Brain microvascular endothelial cell (primary cell): Measurements from ENCODE around the gene GPR162.

Source experiments
- DNase-seq: peaks from one replicate; pipeline ENCODE4 v3.0.0-alpha.2; 2020
- H3K27ac ChIP-seq: fragments of 250-450 bp; sonication (Bioruptor Pico); 2 replicates; pipeline ENCODE4 v1.5.1; 2020; ENCODE audit warnings: mild to moderate bottlenecking, moderate library complexity
- H3K27me3 ChIP-seq: fragments of 250-450 bp; sonication (Bioruptor Pico); replicated peaks from 2 replicates; pipeline ENCODE4 v1.5.1; 2020; ENCODE audit warnings: mild to moderate bottlenecking
- H3K36me3 ChIP-seq: fragments of 250-450 bp; sonication (Bioruptor Pico); replicated peaks from 2 replicates; pipeline ENCODE4 v1.5.1; 2020; ENCODE audit warnings: mild to moderate bottlenecking
- H3K4me3 ChIP-seq: 2 replicates; pipeline ENCODE4 v1.5.1; 2011; ENCODE audit warnings: low read depth, mild to moderate bottlenecking, control low read depth, low read length, moderate library complexity
- in situ Hi-C: cut with HindIII; loops from 2 replicates; pipeline ENCODE4 v1.10.0; 2017; ENCODE audit warnings: low sequenced_read_pairs, low pct_ligation_motif_present
- TF ChIP-seq, protein P1 (sequence below): IDR thresholded peaks from 2 replicates; pipeline ENCODE4 v1.5.1; 2011; ENCODE audit warnings: low read depth, mild to moderate bottlenecking, moderate library complexity, low read length, control low read depth, inconsistent platforms; ENCODE audit errors: missing control alignments

The GPR162 gene

DNA sequence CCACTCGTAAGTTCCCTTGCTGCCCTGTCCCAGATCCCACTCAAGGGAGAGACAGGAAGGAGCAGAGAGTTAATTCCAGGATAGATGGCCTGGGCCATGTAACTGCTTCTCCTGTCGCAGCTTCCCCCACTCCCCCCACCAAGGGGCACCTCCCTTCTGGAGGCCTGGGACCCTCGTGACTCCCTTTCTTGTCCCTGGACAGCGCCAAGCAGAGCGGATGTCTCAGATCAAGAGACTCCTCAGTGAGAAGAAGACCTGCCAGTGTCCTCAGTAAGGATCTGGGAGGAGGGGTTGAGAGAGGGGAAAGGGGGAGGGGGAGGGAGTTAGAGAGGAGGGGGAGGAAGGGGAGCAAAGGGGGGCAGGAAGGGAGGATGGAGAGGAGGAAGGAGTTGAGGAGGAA lies 3.0 kb upstream of the GPR162 start:
- TF ChIP-seq, protein P1, sequence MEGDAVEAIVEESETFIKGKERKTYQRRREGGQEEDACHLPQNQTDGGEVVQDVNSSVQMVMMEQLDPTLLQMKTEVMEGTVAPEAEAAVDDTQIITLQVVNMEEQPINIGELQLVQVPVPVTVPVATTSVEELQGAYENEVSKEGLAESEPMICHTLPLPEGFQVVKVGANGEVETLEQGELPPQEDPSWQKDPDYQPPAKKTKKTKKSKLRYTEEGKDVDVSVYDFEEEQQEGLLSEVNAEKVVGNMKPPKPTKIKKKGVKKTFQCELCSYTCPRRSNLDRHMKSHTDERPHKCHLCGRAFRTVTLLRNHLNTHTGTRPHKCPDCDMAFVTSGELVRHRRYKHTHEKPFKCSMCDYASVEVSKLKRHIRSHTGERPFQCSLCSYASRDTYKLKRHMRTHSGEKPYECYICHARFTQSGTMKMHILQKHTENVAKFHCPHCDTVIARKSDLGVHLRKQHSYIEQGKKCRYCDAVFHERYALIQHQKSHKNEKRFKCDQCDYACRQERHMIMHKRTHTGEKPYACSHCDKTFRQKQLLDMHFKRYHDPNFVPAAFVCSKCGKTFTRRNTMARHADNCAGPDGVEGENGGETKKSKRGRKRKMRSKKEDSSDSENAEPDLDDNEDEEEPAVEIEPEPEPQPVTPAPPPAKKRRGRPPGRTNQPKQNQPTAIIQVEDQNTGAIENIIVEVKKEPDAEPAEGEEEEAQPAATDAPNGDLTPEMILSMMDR: no peak
- H3K27ac ChIP-seq: no peak overlapping the region
- no peaks in the 10 kb centered on the region for H3K36me3 ChIP-seq
- H3K4me3 ChIP-seq: no peak overlapping the region
- no peaks in the 10 kb centered on the region for H3K27me3 ChIP-seq
- in situ Hi-C loops: no loop called here
- DNase-seq: no peak

DNA sequence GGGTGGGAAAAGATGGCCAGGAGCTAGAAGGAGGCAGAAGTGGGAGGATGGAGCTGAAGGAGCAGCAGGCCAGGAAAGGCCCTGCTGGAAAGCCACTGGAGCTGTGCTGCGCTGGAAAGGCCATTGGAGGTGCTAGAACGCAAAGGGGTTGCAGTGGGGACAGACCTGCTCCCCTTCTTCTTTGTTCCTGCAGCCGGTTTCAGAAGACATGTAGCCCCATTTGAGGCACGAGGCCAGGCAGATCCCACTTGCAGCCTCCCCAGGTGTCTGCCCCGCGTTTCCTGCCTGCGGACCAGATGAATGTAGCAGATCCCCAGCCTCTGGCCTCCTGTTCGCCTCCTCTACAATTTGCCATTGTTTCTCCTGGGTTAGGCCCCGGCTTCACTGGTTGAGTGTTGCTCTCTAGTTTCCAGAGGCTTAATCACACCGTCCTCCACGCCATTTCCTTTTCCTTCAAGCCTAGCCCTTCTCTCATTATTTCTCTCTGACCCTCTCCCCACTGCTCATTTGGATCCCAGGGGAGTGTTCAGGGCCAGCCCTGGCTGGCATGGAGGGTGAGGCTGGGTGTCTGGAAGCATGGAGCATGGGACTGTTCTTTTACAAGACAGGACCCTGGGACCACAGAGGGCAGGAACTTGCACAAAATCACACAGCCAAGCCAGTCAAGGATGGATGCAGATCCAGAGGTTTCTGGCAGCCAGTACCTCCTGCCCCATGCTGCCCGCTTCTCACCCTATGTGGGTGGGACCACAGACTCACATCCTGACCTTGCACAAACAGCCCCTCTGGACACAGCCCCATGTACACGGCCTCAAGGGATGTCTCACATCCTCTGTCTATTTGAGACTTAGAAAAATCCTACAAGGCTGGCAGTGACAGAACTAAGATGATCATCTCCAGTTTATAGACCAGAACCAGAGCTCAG lies 2.3 kb upstream of the GPR162 start:
- Histone ChIP-seq H3K36me3 (no peaks in the 10 kb centered on the region), H3K27ac (no peak overlapping the region), H3K4me3 (no peak overlapping the region), H3K27me3 (no peaks in the 10 kb centered on the region)
- in situ Hi-C loops: no loop called here
- DNase-seq: no peak
- TF ChIP-seq, protein P1: no peak

DNA sequence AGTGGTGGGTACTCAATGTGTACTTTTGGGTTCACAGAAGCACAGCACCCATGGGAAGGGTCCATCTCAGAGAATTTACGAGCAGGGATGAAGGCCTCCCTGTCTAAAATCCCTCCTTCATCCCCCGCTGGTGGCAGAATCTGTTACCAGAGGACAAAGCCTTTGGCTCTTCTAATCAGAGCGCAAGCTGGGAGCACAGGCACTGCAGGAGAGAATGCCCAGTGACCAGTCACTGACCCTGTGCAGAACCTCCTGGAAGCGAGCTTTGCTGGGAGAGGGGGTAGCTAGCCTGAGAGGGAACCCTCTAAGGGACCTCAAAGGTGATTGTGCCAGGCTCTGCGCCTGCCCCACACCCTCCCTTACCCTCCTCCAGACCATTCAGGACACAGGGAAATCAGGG lies 1.5 kb upstream of the GPR162 start:
- DNase-seq: no peak
- Histone ChIP-seq H3K4me3 (no peak overlapping the region), H3K27me3 (no peaks in the 10 kb centered on the region), H3K27ac (no peak overlapping the region), H3K36me3 (no peaks in the 10 kb centered on the region)
- TF ChIP-seq, protein P1: no peak
- in situ Hi-C loops: no loop called here

DNA sequence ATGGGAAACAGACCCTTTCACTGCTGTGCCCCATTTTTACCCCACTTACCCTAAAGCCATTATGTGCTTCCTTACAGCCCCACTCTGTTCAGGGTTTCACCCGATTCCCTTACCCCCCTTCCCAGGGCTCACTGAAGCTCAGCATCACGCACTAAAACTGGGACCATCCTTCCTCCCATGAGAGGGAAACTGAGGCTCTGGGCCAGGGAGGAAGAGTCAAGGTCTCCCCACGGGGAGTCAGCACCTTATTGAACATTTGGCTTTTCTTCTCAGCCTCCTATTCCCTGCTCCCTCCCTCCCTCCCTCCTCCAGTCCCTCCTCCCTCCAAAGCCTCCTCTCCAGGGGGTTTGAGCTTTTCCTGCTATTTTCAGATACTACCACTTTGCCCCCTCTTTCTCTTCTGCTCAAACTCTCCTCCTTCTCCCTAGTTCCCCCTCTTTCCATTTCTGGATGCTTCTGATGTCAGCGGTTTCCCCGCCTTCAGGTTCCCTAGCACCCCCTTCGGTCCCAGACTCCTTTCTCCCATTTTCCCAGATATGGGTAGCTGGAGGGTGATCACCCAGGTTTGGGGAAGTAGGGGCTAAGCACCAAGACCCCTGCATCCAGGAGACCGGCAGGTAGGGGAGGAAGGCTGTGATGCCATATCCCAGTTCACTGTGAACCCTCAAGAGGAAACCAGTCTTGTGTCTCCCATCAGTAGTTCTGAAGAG lies 960 bp downstream of the GPR162 start:
- Histone ChIP-seq H3K4me3 (no peak overlapping the region), H3K36me3 (no peaks in the 10 kb centered on the region), H3K27me3 (no peaks in the 10 kb centered on the region), H3K27ac (no peak overlapping the region)
- TF ChIP-seq, protein P1: no peak
- DNase-seq: no peak
- in situ Hi-C loops: no loop called here

DNA sequence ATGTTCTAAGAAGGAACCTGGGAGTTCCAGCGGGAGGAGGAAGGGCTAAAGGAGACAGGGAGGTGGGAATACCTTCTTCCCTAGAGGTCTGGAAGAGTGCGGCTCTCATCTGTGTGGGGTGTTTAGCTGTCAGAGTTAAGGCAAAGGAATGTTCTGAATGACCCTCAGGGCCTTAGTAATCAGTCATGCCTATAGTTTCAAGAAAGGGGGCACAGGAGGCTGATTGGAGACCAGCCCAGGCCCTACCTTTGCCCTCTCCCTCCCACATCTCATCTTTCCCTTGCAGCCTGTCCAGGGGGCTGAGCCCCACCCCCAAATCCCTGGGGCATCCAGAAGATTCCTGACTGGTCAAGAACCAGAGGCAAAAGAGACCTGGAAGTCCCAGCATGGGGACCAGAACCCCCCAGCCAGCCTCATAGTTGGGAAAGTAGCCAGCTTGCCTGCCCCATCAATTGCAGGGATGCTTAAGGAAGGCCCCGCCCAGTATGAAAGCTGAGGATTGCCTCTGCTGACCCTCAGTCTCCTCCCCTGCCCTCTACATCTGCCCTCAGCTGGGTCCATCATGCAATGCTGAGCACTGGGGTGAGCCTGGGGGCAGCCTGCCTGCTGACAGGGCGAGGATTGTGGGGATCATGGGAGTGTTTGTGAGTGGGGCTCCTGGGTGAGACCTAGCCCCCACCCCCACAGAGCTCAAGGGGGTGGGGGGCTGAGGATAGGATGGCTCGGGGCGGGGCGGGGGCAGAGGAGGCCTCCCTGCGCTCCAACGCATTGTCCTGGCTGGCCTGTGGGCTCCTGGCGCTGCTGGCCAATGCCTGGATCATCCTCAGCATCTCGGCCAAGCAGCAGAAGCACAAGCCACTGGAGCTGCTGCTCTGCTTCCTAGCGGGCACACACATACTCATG lies 1.8 kb downstream of the GPR162 start:
- H3K4me3 ChIP-seq: no peak overlapping the region
- in situ Hi-C loops: no loop called here
- DNase-seq: no peak
- no peak overlapping the region for H3K27ac ChIP-seq
- H3K27me3 ChIP-seq: no peaks in the 10 kb centered on the region
- no peaks in the 10 kb centered on the region for H3K36me3 ChIP-seq
- TF ChIP-seq, protein P1: no peak
